ENCODE results near the gene CABP1.
A peak's percentile ranks its signal among the peaks of the same experiment; 100 is the strongest.

CABP1 gene

DNA sequence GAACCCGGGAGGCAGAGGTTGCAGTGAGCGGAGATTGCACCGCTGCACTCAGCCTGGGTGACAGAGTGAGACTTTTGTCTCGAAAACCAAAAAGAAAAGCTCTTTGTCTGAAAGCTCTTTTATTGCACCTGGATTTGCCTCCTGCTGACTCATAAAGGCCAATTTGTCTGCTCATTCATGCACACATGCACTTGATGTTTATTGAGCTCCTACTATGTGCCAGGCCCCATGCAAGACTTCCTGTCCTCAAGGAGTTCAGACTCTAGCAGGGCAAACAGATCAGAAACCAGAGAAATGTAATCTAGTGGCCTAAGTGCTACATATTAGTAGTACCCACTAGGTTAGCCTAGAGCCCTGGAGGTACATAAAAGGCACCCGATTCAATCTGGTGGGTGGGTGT lies 30.2 kb downstream of the CABP1 start:
- H3K36me3 ChIP-seq (ENCODE audit: low read length): no peaks in the 10 kb centered on the region
- no peak overlapping the region for H3K4me3 ChIP-seq (ENCODE audit: insufficient read depth, low read length, poor library complexity, severe bottlenecking)
- no peak for TF ChIP-seq EZH2phosphoT487 (conservative IDR thresholded peaks at IDR 0.05; ENCODE audit: low read length)
- TF ChIP-seq, protein P1, sequence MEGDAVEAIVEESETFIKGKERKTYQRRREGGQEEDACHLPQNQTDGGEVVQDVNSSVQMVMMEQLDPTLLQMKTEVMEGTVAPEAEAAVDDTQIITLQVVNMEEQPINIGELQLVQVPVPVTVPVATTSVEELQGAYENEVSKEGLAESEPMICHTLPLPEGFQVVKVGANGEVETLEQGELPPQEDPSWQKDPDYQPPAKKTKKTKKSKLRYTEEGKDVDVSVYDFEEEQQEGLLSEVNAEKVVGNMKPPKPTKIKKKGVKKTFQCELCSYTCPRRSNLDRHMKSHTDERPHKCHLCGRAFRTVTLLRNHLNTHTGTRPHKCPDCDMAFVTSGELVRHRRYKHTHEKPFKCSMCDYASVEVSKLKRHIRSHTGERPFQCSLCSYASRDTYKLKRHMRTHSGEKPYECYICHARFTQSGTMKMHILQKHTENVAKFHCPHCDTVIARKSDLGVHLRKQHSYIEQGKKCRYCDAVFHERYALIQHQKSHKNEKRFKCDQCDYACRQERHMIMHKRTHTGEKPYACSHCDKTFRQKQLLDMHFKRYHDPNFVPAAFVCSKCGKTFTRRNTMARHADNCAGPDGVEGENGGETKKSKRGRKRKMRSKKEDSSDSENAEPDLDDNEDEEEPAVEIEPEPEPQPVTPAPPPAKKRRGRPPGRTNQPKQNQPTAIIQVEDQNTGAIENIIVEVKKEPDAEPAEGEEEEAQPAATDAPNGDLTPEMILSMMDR (IDR thresholded peaks at IDR 0.05; ENCODE audit: insufficient read depth, low read length, poor library complexity, severe bottlenecking): no peak
- no peak overlapping the region for H2AFZ ChIP-seq (ENCODE audit: low read depth, low read length, severe bottlenecking)
- no peak overlapping the region for H3K4me2 ChIP-seq (ENCODE audit: low read depth, low read length, poor library complexity, severe bottlenecking)
- no peaks in the 10 kb centered on the region for H3K27me3 ChIP-seq (ENCODE audit: low read length)
- H3K27ac ChIP-seq (ENCODE audit: low read depth, low read length): peak overlapping the region; percentile 98
- no peaks in the 10 kb centered on the region for H4K20me1 ChIP-seq (ENCODE audit: low read depth, low read length)
- no peaks in the 10 kb centered on the region for H3K9me2 ChIP-seq (replicated peaks; ENCODE audit: insufficient read depth, low read length)
- peaks cover 32% of the 10 kb centered on the region for H3F3A ChIP-seq (ENCODE audit: insufficient read depth)
- H3K9ac ChIP-seq (ENCODE audit: low read length): peak overlapping the region; percentile 63; the same call in 1 of the 2 replicates
- H3K9me3 ChIP-seq (ENCODE audit: insufficient read depth, low read length): no peaks in the 10 kb centered on the region
- H3K79me2 ChIP-seq (ENCODE audit: insufficient read depth, low read length): no peaks in the 10 kb centered on the region

DNA sequence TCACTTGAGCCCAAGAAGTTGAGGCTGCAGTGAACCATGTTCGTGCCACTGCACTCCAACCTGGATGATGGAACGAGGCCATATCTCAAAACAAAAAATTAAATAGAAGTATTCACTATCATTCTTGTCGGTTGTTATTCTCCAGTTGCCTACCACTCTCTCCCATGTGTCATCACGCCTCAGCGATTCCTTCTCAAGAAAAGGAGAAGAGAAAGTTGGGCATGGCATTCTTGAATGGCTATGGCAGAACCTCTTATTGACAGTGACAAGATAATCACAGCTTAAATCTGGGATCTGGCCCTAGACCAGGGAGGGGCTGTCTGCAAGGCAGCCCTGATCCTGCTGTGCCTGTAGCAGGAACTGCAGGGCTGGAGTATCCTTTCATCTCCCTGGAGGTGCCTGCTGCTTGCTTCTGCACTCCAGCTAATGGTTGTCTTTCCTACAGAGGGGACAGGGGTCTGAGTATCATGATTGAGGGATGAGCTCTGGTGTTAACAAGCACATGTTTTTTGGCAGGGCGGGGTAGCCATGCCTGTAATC lies 33.7 kb downstream of the CABP1 start:
- Histone ChIP-seq H2AFZ (ENCODE audit: low read depth, low read length, severe bottlenecking) (no peak overlapping the region), H3K27ac (ENCODE audit: low read depth, low read length) (no peak overlapping the region), H3K27me3 (ENCODE audit: low read length) (no peaks in the 10 kb centered on the region), H3F3A (ENCODE audit: insufficient read depth) (peaks cover 11% of the 10 kb centered on the region), H3K9ac (ENCODE audit: low read length) (no peak overlapping the region), H4K20me1 (ENCODE audit: low read depth, low read length) (no peaks in the 10 kb centered on the region), H3K9me2 (replicated peaks; ENCODE audit: insufficient read depth, low read length) (no peaks in the 10 kb centered on the region), H3K9me3 (ENCODE audit: insufficient read depth, low read length) (no peaks in the 10 kb centered on the region), H3K36me3 (ENCODE audit: low read length) (no peaks in the 10 kb centered on the region), H3K4me2 (ENCODE audit: low read depth, low read length, poor library complexity, severe bottlenecking) (peak overlapping the region; percentile 16), H3K4me3 (ENCODE audit: insufficient read depth, low read length, poor library complexity, severe bottlenecking) (no peak overlapping the region), H3K79me2 (ENCODE audit: insufficient read depth, low read length) (no peaks in the 10 kb centered on the region)
- TF ChIP-seq, protein P1 (IDR thresholded peaks at IDR 0.05; ENCODE audit: insufficient read depth, low read length, poor library complexity, severe bottlenecking): no peak
- TF ChIP-seq EZH2phosphoT487 (conservative IDR thresholded peaks at IDR 0.05; ENCODE audit: low read length): no peak

DNA sequence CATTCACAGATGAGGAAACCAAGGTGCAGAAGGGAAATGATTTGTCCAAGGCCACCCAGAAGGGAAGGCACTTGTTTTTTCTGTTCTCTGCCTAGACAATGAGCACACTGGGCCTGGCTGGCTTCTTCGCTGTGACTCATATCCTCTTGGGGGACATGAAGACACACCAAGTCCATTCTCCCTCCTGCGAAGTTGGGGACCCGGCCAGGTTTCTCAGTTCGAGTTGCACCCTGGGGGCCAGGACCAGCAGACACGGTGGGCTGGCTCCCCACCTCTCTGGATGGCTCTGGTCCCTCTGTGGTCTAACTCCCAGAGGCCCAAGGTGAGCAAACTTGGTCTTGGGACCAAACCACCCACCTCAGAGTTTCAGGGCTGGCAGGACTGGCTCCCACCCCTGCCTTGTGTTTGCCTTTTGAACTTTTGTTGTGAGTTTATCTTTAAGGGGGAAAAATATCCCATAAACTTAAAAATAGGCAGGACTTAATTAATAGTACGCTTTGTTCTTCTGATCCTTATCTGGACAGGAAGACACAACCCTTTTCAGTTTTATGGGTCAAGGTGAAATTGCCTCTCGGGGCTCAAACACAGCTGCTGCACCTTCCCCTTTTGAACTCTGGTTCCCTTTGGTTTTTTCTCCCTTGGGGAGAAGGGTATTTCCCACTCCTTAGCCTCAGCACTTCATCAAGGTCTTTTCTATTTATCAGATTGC lies 37.5 kb downstream of the CABP1 start:
- Histone ChIP-seq H3K4me2 (ENCODE audit: low read depth, low read length, poor library complexity, severe bottlenecking) (peak overlapping the region; percentile 14), H3K27ac (ENCODE audit: low read depth, low read length) (no peak overlapping the region), H3K9ac (ENCODE audit: low read length) (no peak overlapping the region), H3K4me3 (ENCODE audit: insufficient read depth, low read length, poor library complexity, severe bottlenecking) (no peak overlapping the region), H2AFZ (ENCODE audit: low read depth, low read length, severe bottlenecking) (peak overlapping the region; percentile 15), H3K27me3 (ENCODE audit: low read length) (no peaks in the 10 kb centered on the region), H4K20me1 (ENCODE audit: low read depth, low read length) (no peaks in the 10 kb centered on the region), H3K79me2 (ENCODE audit: insufficient read depth, low read length) (no peaks in the 10 kb centered on the region), H3K9me3 (ENCODE audit: insufficient read depth, low read length) (no peaks in the 10 kb centered on the region), H3K9me2 (replicated peaks; ENCODE audit: insufficient read depth, low read length) (no peaks in the 10 kb centered on the region), H3F3A (ENCODE audit: insufficient read depth) (0 out of 2 replicates have a peak, but pooled peaks cover under 1% of the 10 kb centered on the region), H3K36me3 (ENCODE audit: low read length) (no peaks in the 10 kb centered on the region)
- TF ChIP-seq EZH2phosphoT487 (conservative IDR thresholded peaks at IDR 0.05; ENCODE audit: low read length): no peak
- TF ChIP-seq, protein P1 (IDR thresholded peaks at IDR 0.05; ENCODE audit: insufficient read depth, low read length, poor library complexity, severe bottlenecking): no peak

Measured in SU-DHL-6 (cell line).